K562 (cell line): ENCODE data around the gene F2. TPM values are rescaled to one million over a fixed set of nuclear protein-coding genes. Genes with fewer than 3 reads are reported as not detected.
"Not testable (repeated sequence)": the region's sequence is repeated elsewhere in the genome, so short reads cannot be mapped to it uniquely, and the experiment has no call there.

Experiments used
- ATAC-seq: fragments of 200-7000 bp; cut with Tn5 transposase; 3 replicates; pipeline ENCODE4 v1.9.1; 2020; ENCODE audit warnings: moderate library complexity
- BruUV-seq: library from RNA; stranded (reverse); fragments of 400-500 nt; replicated peaks from 2 replicates; lab custom pipeline; 2021; lab: Mats Ljungman, UMichigan
- CTCF ChIA-PET: fragments of 300-600 bp; formaldehyde crosslinking; extraction: SDS; loops from one replicate; lab custom pipeline; 2021; ENCODE audit warnings: low intra/inter-chr PET ratio; lab: Yijun Ruan, JAX
- POLR2A ChIA-PET: fragments of 300-600, 350-650 bp; sonication (Branson Sonifier 250); formaldehyde crosslinking; extraction: SDS; loops from one replicate; lab custom pipeline; 2021; ENCODE audit warnings: antibody characterized with exemption, inconsistent platforms; lab: Yijun Ruan, JAX
- DNase-seq, 4 experiments: peaks; one replicate each; pipeline versions ENCODE4 v3.0.0 to v3.0.0-alpha.2; 2011 to 2018; ENCODE audit warnings: low spot score in 3 of 4, mixed read lengths in 3 of 4; ENCODE audit errors: extremely low read depth in 1 of 4
- FAIRE-seq: peaks from 2 replicates; lab custom pipeline; 2011; peaks lifted over from hg19 to GRCh38; lab: Jason Lieb, UNC
- H2AFZ ChIP-seq: 2 replicates; pipeline ENCODE4 v1.6.0; 2011; ENCODE audit warnings: low read depth, low read length, control low read depth, inconsistent platforms
- H3K27ac ChIP-seq: fragments of 200-600 bp; 3 replicates; pipeline ENCODE4 v1.8.0; 2011; ENCODE audit warnings: low read depth, mild to moderate bottlenecking, control low read depth, inconsistent platforms, low read length, moderate library complexity, mixed read lengths; ENCODE audit errors: extremely low read depth
- H3K27me3 ChIP-seq, 2 experiments: fragments of 300-600 bp in 1 of 2; 2 replicates in 1 of 2; 3 replicates in 1 of 2; pipeline versions ENCODE4 v1.6.0 to v1.8.0; 2011; ENCODE audit warnings: inconsistent platforms in 2 of 2, low read length in 2 of 2, mild to moderate bottlenecking in 1 of 2, mixed read lengths in 1 of 2, moderate library complexity in 1 of 2; ENCODE audit not compliant: control insufficient read depth in 2 of 2, insufficient read depth in 2 of 2
- H3K36me3 ChIP-seq: fragments of 300-600 bp; 3 replicates; pipeline ENCODE4 v1.8.0; 2011; ENCODE audit warnings: mild to moderate bottlenecking, low read length, inconsistent platforms; ENCODE audit not compliant: control insufficient read depth, insufficient read depth
- H3K4me1 ChIP-seq, 2 experiments: fragments of 200-600 bp in 1 of 2; replicated peaks in 1 of 2; 2 replicates in 1 of 2; 3 replicates in 1 of 2; pipeline versions ENCODE4 v1.5.1 to v1.8.0; 2011; ENCODE audit warnings: inconsistent platforms in 2 of 2, low read length in 2 of 2, mild to moderate bottlenecking in 1 of 2, mixed read lengths in 1 of 2, moderate library complexity in 1 of 2; ENCODE audit not compliant: control insufficient read depth in 2 of 2, insufficient read depth in 2 of 2
- H3K4me2 ChIP-seq: 2 replicates; pipeline ENCODE4 v1.6.1; 2011; ENCODE audit warnings: low read length, control low read depth, inconsistent platforms, mixed read lengths; ENCODE audit not compliant: insufficient read depth
- H3K4me3 ChIP-seq: fragments of 200-600 bp; sonication (generic), shearing (Covaris generic); 2 replicates; pipeline ENCODE4 v1.5.1; 2016; ENCODE audit warnings: control low read depth, inconsistent platforms
- H3K79me2 ChIP-seq: fragments of 200-600 bp; 3 replicates; pipeline ENCODE4 v1.8.0; 2011; ENCODE audit warnings: low read length, inconsistent platforms; ENCODE audit not compliant: control insufficient read depth, insufficient read depth
- H3K9ac ChIP-seq, 2 experiments: 2 replicates each; pipeline versions ENCODE4 v1.6.0 to v1.6.1; 2011; ENCODE audit warnings: low read depth in 2 of 2, low read length in 2 of 2, control low read depth in 1 of 2, inconsistent platforms in 1 of 2, mild to moderate bottlenecking in 1 of 2, mixed read lengths in 1 of 2; ENCODE audit not compliant: insufficient read depth in 1 of 2
- H3K9me1 ChIP-seq: one replicate; pipeline ENCODE4 v1.6.0; 2011; ENCODE audit warnings: inconsistent platforms, mild to moderate bottlenecking, low read length, moderate library complexity; ENCODE audit not compliant: control insufficient read depth, insufficient read depth
- H3K9me3 ChIP-seq: replicated peaks from 2 replicates; pipeline ENCODE4 v1.5.1; 2011; ENCODE audit warnings: low read depth, low read length, inconsistent platforms; ENCODE audit not compliant: control insufficient read depth, insufficient read depth
- H4K20me1 ChIP-seq: replicated peaks from 2 replicates; pipeline ENCODE4 v1.6.1; 2011; ENCODE audit warnings: low read length, inconsistent platforms, mixed read lengths; ENCODE audit not compliant: control insufficient read depth, insufficient read depth
- CEBPB ChIP-seq: fragments of 450-650 bp; IDR thresholded peaks from 2 replicates; pipeline ENCODE4 v1.6.1; 2016; ENCODE audit warnings: missing genetic modification characterization, missing compliant biosample characterization
- ETV6 ChIP-seq, 3 experiments: fragments of 150-350 bp in 1 of 3; sonication (generic) in 1 of 3; formaldehyde crosslinking in 1 of 3; IDR thresholded peaks; 2 replicates each; pipeline versions ENCODE4 v1.6.1 to v1.8.0; 2014 to 2022; ENCODE audit warnings: borderline replicate concordance in 2 of 3, low read depth in 2 of 3, antibody characterized with exemption in 1 of 3, low read length in 1 of 3, mild to moderate bottlenecking in 1 of 3, missing genetic modification reagents in 1 of 3
- HMBOX1 ChIP-seq: sonication (generic); IDR thresholded peaks from 2 replicates; pipeline ENCODE4 v1.6.1; 2016
- MAFF ChIP-seq: IDR thresholded peaks from 2 replicates; pipeline ENCODE4 v1.6.1; 2012; ENCODE audit warnings: low read length, improper control_type of control experiment
- SRSF1 ChIP-seq: fragments of 200-400 bp; formaldehyde crosslinking; IDR thresholded peaks from 2 replicates; pipeline ENCODE4 v1.6.1; 2017; ENCODE audit warnings: mild to moderate bottlenecking, low read depth, low read length, moderate library complexity
- ZNF143 ChIP-seq: sonication (generic); formaldehyde crosslinking; IDR thresholded peaks from 2 replicates; pipeline ENCODE4 v1.9.0; 2022; ENCODE audit warnings: mild to moderate bottlenecking, missing genetic modification reagents
- ZNF644 ChIP-seq: fragments of 200-800 bp; sonication (Bioruptor generic); IDR thresholded peaks from 2 replicates; pipeline ENCODE4 v1.6.1; 2016; ENCODE audit warnings: low read depth, missing genetic modification characterization, missing compliant biosample characterization
- WGBS: fragments of 100-300 bp; shearing (Covaris generic); methylation state at CpG from one replicate; pipeline ENCODE4 v1.1.6; 2016; ENCODE audit warnings: low coverage, mixed read lengths; ENCODE audit not compliant: insufficient coverage; ENCODE audit errors: missing lambda C conversion rate; 5-methylcytosine and 5-hydroxymethylcytosine counted together
- in situ Hi-C: fragments of 300-500 bp; cut with MboI; formaldehyde crosslinking; loops from 4 replicates; pipeline ENCODE4 v1.15.0; 2018; ENCODE audit warnings: inconsistent platforms, mixed read lengths
- intact Hi-C: fragments of 100-400 bp; cut with micrococcal nuclease; formaldehyde crosslinking; loops from 2 replicates; pipeline ENCODE4 v1.14.2; 2022
- polyA plus RNA-seq, 8 experiments: library from polyadenylated mRNA; depleted of rRNA in 4 of 8; stranded (reverse) in 5 of 8; unstranded in 3 of 8; fragments of >200 nt; fragmentation: Nextera tagmentation in 2 of 8; fragmentation: Illumina TruSeq in 1 of 8; extraction: Ambion mirVana in 2 of 8; extraction: Trizol in 1 of 8; gene quantifications; 2 replicates each; pipeline versions ENCODE4 v1.2.1 to v1.2.3, GENCODE V29; 2011 to 2014; ENCODE audit warnings: inconsistent platforms in 1 of 8, missing spikeins in 1 of 8
- total RNA-seq, 7 experiments: library from RNA; depleted of rRNA in 6 of 7; stranded (reverse); fragments of >200 nt in 6 of 7; fragmentation: Illumina TruSeq in 2 of 7; extraction: Trizol in 2 of 7; gene quantifications; 2 replicates each; pipeline versions ENCODE4 v1.2.1 to v1.2.3, GENCODE V29; 2011 to 2021; ENCODE audit warnings: low replicate concordance in 1 of 7
- TF ChIP-seq, protein P1 (sequence below): fragments of 200-800 bp; sonication (Bioruptor generic); IDR thresholded peaks from 2 replicates; pipeline ENCODE4 v1.6.1; 2017; ENCODE audit warnings: missing genetic modification characterization, missing compliant biosample characterization

F2 gene
- total and polyA plus RNA-seq, 9 of the 15 experiments (the other 6 are each of a cell fraction or from before 2014, with no cell fraction given): 0.16 TPM; not detected in 8

DNA sequence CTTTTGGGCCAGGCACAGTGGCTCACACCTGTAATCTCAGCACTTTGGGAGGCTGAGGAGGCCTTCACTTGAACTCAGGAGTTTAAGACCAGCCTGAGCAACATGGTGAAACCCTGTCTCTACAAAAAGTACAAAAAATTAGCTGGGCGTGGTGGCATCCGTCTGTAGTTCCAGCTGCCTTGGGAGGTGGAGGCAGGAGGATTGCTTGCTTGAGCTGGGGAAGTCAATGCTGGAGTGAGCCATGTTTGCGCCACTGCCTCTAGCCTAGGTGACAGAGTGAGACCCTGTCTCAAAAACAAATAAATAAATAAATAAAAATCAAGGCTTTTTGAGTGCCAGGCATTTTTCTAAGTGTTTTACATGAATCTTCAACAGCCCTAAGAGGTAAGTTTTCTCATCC lies 48.5 kb upstream of the F2 start:
- H3K79me2 ChIP-seq, H3K9me3 ChIP-seq, H3K27me3 ChIP-seq, H3K9me1 ChIP-seq, CTCF ChIA-PET, H3K4me3 ChIP-seq, BruUV-seq, H3K9ac ChIP-seq, in situ Hi-C loops, H4K20me1 ChIP-seq, H2AFZ ChIP-seq, intact Hi-C loops, H3K4me1 ChIP-seq, DNase-seq, ATAC-seq, H3K27ac ChIP-seq, H3K4me2 ChIP-seq, FAIRE-seq: not testable (repeated sequence)
- peaks cover 72% of the 10 kb centered on the region for H3K36me3 ChIP-seq
- WGBS: 94% methylated on average over 3 of the region's 3 CpGs
- POLR2A ChIA-PET: interaction anchor here (0.7 kb wide), 1 partner anchor 16 kb away, joined by 3 read pairs; no protein-coding TSS in a partner anchor

- Histone ChIP-seq H3K9ac (no peak overlapping the region), H3K27ac (no peak overlapping the region), H3K4me3 (no peak overlapping the region), H4K20me1 (no peaks in the 10 kb centered on the region), H3K9me3 (no peaks in the 10 kb centered on the region)
- TF ChIP-seq CEBPB (tag) (no peak), ZNF644 (tag) (no peak), HMBOX1 (no peak), SRSF1 (no peak), ETV6 (IDR thresholded peaks at IDR 0.05; ENCODE audit: borderline replicate concordance in 1 of 2, low read depth in 2 of 2, low read length in 1 of 2) (no peak), ETV6 (CRISPR knock-in tag; IDR thresholded peaks at IDR 0.05; ENCODE audit: borderline replicate concordance) (no peak), MAFF (no peak), ZNF143 (no peak)
- TF ChIP-seq, protein P1, sequence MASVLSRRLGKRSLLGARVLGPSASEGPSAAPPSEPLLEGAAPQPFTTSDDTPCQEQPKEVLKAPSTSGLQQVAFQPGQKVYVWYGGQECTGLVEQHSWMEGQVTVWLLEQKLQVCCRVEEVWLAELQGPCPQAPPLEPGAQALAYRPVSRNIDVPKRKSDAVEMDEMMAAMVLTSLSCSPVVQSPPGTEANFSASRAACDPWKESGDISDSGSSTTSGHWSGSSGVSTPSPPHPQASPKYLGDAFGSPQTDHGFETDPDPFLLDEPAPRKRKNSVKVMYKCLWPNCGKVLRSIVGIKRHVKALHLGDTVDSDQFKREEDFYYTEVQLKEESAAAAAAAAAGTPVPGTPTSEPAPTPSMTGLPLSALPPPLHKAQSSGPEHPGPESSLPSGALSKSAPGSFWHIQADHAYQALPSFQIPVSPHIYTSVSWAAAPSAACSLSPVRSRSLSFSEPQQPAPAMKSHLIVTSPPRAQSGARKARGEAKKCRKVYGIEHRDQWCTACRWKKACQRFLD: no peak
- TF ChIP-seq, all 486 proteins: peak for 0
- Histone ChIP-seq H3K36me3 (peaks cover 60% of the 10 kb centered on the region), H2AFZ (no peak overlapping the region), H3K4me2 (no peak overlapping the region), H3K4me1 (peaks cover 0 to 4% of the 10 kb centered on the region in 2 experiments; a peak in 1 of 5 replicates), H3K79me2 (no peaks in the 10 kb centered on the region), H3K27me3 (no peaks in the 10 kb centered on the region), H3K9me1 (peaks cover 7% of the 10 kb centered on the region)
- ATAC-seq (no peak), FAIRE-seq (no peak), DNase-seq (no peak)
- BruUV-seq: no TSS peak
- ChIA-PET CTCF (no interaction called here), POLR2A (interaction anchor here (0.8 kb wide), 1 partner anchor 11 kb away, joined by 4 read pairs; no protein-coding TSS in a partner anchor)
- intact Hi-C loops: no loop called here
- in situ Hi-C loops: no loop called here
- WGBS: 84% methylated on average over 10 of the region's 10 CpGs
Measured at GRCh38 chr11:46671958-46672315, 47.1 kb upstream of the F2 start.
